HG03354 (cell line): Measurements from ENCODE around the gene BZW2.
A peak's percentile ranks its signal among the peaks of the same experiment; 100 is the strongest.

Experiments used
- ATAC-seq: cut with Tn5 transposase; IDR thresholded peaks from one replicate; pipeline ENCODE4 v1.9.1; 2021; ENCODE audit warnings: mild to moderate bottlenecking; ENCODE audit not compliant: unreplicated experiment, poor library complexity, severe bottlenecking

Gene BZW2

DNA sequence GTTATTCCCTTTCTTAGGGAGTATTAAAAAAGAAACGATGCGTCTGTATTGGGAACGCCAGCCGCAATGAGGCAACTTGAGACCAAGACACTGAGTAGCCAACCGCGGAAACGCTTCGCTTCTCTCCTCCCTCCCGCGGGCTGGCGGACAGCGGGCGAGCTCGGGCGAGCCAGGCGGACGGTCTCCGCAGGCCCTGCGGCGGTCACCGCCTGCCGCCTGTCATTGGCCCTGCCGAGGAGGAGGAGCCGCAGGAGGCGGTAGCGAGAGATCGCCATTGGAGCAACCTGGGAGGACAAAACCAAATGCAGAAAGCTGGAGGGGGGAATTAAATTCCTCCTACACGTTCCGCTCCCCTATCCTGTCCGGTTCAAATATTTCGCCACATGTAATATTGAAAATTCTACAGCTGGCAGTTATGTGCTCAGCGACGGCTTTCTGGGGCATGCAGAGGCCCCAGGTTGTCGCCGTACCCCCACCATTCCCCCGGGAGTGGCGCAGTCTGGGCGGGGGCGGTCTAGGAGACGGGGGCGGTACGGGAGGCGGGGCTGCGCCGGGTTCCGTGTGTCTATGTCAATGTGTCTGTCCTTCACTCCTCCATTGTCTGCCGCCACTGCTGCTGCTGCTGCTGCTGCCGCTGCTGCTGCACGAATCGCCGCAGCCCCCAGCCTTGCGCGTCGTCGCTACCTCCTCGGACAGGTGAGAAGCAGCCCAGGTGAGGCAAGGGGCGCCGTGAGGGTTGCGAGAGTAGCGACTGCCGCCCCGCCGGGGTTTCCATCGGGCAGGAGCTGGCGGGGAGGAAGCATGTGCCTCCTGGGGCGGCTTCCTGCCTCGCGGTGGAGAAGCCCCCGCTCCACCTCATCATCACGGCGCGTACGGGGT lies at the start of gene BZW2, which contains the start of gene ANKMY2:
Gene BZW2 (plus strand): TSS at position 589 of the 879 bp plus-strand sequence. CDS start 19,263 bp downstream, outside the sequence.
Gene ANKMY2 (minus strand): TSS at position 162 of the 879 bp plus-strand sequence. CDS start 181 bp downstream, outside the sequence.
- peak; percentile 97 for ATAC-seq

DNA sequence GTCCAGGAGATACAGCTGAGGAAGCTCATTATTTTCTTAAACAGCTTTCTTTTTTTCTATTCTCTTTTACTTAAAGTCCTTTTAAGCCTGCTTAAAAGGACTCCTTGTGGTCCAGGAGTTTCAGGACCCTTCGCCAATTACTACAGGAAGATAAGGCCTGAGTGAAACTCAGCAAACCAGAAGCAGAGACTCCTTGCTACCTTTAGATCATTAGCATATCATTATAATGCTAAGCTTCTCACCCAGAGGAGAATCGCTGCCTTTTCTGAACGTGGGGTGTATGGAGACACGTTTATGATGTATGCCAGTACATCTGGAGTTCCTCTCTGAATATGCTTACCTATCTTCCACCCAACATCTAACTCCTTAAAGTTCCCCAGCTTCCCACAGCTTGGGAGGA lies 48.0 kb upstream of the BZW2 start:
- no peak for ATAC-seq

DNA sequence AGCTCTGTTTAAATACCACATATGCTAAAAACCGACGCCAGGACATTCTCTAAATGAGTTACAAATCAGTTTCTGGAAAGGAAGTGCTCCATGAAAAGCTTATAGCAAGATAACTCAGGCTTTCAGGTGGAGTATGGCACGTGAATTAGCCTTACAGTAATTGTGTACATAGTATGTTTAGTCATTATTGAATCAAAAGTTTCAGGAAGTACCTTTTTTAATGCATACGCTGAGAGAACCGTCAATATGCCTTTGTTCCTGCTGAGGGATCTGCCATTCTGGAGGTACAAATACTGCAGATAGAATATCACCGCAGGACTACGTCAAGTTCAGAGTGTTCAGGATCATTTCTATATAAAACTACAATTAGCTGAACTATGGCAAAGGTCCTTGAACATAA lies 46.1 kb upstream of the BZW2 start:
- ATAC-seq = no peak

DNA sequence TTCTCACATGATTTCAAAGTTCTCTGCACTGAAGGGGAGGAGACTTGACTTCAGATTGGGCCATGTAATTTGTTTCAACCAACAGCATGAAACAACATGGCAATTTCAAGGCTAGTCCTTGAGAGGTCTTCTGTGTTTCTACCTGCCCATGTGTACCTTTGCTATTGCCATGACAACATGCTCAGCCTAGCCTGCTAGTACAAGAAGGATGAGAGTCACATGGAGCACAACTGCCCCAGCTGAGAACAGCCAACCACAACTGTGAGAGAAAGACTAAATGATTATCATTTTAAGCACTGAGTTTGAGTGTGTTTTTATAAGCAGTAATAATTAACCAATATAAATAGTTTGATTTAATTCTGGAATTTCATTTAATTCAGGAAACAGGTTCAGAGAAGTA lies 42.3 kb upstream of the BZW2 start:
- no peak for ATAC-seq

- ATAC-seq = no peak
These were observed 41.9 kb upstream of the BZW2 start for GRCh38 chr7:16604054-16604453.

DNA sequence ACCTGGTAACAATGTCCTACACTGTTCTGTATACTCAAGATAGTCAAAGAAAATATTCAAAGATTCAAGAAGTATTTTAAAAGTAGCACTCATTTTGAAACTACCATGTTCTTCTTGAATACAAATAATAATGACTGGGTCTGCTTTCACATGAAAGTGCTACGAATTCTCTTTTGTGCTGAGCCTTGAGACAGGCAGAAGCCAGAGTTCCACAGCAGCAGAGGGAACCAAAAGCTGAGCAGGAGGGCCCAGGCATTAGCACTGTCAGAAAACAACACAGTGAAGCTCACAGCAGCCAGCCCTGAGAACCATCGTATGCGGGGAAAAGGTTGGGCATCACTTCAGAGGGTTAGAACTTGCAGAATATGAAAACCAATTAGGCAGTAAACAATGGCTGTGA lies 39.3 kb upstream of the BZW2 start:
- ATAC-seq = no peak

GRCh38 chr7:16609842-16610450 lies 36.0 kb upstream of the BZW2 start:
- ATAC-seq = peak; percentile 94

GRCh38 chr7:16611711-16612110 lies 34.3 kb upstream of the BZW2 start:
- ATAC-seq = no peak

- no peak for ATAC-seq
These were observed 30.8 kb upstream of the BZW2 start for GRCh38 chr7:16615228-16615627.

- no peak for ATAC-seq
These were observed 29.9 kb upstream of the BZW2 start for GRCh38 chr7:16616122-16616521.

- ATAC-seq = no peak
These were observed 29.4 kb upstream of the BZW2 start for GRCh38 chr7:16616542-16616941.

- peak; percentile 84 for ATAC-seq
These were observed 26.0 kb upstream of the BZW2 start for GRCh38 chr7:16619979-16620408.

- ATAC-seq = no peak
These were observed 19.6 kb upstream of the BZW2 start for GRCh38 chr7:16626388-16626787.

GRCh38 chr7:16627236-16627635 lies 18.7 kb upstream of the BZW2 start:
- no peak for ATAC-seq

DNA sequence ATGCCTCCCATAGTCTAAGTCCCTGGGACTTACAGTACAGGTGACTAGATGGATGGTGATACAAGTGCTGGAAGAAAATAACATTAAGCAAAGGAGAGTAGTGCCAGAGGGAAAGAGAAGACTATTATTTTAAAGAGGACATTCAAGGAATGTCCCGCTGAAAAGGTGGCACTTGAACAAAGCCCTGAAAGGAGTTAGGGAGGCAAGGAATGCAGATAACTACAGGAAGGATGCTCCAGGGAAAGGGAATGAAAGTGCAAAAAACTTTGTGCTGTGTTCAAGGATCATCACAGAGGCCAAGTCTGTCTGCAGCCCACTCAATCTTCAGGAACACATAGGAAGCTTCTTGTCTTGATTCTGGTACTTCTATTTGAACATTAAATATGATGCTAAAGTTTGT lies 15.3 kb upstream of the BZW2 start:
- no peak for ATAC-seq

GRCh38 chr7:16634271-16634738 lies 11.7 kb upstream of the BZW2 start:
- ATAC-seq = no peak

DNA sequence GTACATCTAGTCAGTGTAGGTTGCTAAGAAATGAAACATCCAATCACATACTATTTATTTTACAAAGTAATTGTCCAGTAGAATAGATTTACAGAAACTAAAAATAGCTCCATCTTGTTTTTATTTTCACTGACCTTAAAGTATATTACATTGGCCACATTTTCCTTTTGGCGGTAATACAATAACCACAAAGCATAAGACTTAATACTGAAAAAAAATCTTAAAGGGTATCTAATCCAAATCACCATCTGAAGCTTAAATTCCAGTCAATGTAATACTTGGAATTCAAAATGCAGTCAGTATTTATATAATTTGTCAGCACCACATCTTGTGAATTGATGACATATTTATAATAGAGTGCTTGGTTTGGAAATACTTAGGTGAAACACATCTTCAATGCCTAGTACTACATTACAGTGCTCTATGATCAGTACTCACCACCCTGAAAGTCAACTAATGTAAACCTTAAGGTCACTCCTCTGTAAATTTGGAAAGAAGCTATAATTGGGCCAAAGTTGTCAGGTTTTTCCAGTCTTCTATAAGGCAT lies 9.4 kb upstream of the BZW2 start:
- ATAC-seq = no peak

- no peak for ATAC-seq
These were observed 8.6 kb upstream of the BZW2 start for GRCh38 chr7:16637379-16637778.

- ATAC-seq = no peak
These were observed 7.4 kb upstream of the BZW2 start for GRCh38 chr7:16638282-16639280.
